Loucy (cell line): Measurements from ENCODE around the gene CFHR4.

Experiments
- H2AFZ ChIP-seq: fragments of 200-600 bp; sonication (generic); 2 replicates; pipeline ENCODE4 v1.6.0; 2016; ENCODE audit warnings: antibody characterized with exemption, mild to moderate bottlenecking, low read length, moderate library complexity
- H3F3A ChIP-seq: fragments of 200-600 bp; 2 replicates; pipeline ENCODE4 v1.6.0; 2016; ENCODE audit warnings: antibody characterized with exemption, low read depth, mild to moderate bottlenecking
- H3K27me3 ChIP-seq: fragments of 200-600 bp; sonication (generic); 2 replicates; pipeline ENCODE4 v1.6.1; 2014; ENCODE audit warnings: low read length, mild to moderate bottlenecking; ENCODE audit not compliant: insufficient read depth, poor library complexity, severe bottlenecking
- H3K36me3 ChIP-seq: fragments of 200-600 bp; sonication (generic); 2 replicates; pipeline ENCODE4 v1.6.1; 2016; ENCODE audit warnings: low read length; ENCODE audit not compliant: insufficient read depth
- H3K4me1 ChIP-seq: fragments of 200-600 bp; sonication (generic); 2 replicates; pipeline ENCODE4 v1.5.1; 2014; ENCODE audit warnings: low read length, mild to moderate bottlenecking; ENCODE audit not compliant: insufficient read depth, poor library complexity, severe bottlenecking
- H3K4me2 ChIP-seq: fragments of 200-600 bp; sonication (generic); 2 replicates; pipeline ENCODE4 v1.6.0; 2014; ENCODE audit warnings: antibody characterized with exemption, low read length, low read depth, mild to moderate bottlenecking; ENCODE audit not compliant: poor library complexity, severe bottlenecking
- H3K4me3 ChIP-seq: fragments of 200-600 bp; sonication (generic); 2 replicates; pipeline ENCODE4 v1.5.1; 2014; ENCODE audit warnings: low read length, mild to moderate bottlenecking, mixed read lengths; ENCODE audit not compliant: poor library complexity, severe bottlenecking
- H3K79me2 ChIP-seq: fragments of 200-600 bp; sonication (generic); 2 replicates; pipeline ENCODE4 v1.6.1; 2014; ENCODE audit warnings: low read length; ENCODE audit not compliant: insufficient read depth
- H3K9ac ChIP-seq: fragments of 200-600 bp; sonication (generic); 2 replicates; pipeline ENCODE4 v1.6.0; 2014; ENCODE audit warnings: mild to moderate bottlenecking, low read depth, low read length, moderate library complexity; ENCODE audit not compliant: poor library complexity, severe bottlenecking
- H3K9me2 ChIP-seq: fragments of 200-600 bp; sonication (generic); replicated peaks from 2 replicates; pipeline ENCODE4 v1.6.1; 2016; ENCODE audit warnings: low read depth, low read length, mixed read lengths
- H3K9me3 ChIP-seq: fragments of 200-600 bp; sonication (generic); 2 replicates; pipeline ENCODE4 v1.6.1; 2014; ENCODE audit warnings: mild to moderate bottlenecking, antibody characterized with exemption, low read length, low read depth; ENCODE audit not compliant: insufficient read depth
- H4K20me1 ChIP-seq: fragments of 200-600 bp; sonication (generic); 2 replicates; pipeline ENCODE4 v1.6.0; 2014; ENCODE audit warnings: antibody characterized with exemption, low read length, mild to moderate bottlenecking; ENCODE audit not compliant: insufficient read depth, poor library complexity, severe bottlenecking
- CTCF ChIP-seq: fragments of 200-600 bp; sonication (generic); conservative IDR thresholded peaks from 2 replicates; pipeline ENCODE4 v1.5.1; 2014; ENCODE audit warnings: mild to moderate bottlenecking, antibody characterized with exemption, low read length
- EZH2phosphoT487 ChIP-seq: fragments of 200-600 bp; IDR thresholded peaks from 2 replicates; pipeline ENCODE4 v1.6.1; 2018; ENCODE audit warnings: antibody characterized with exemption, mild to moderate bottlenecking, moderate library complexity, borderline replicate concordance

The CFHR4 gene

GRCh38 chr1:196857188-196857587 is 30.7 kb upstream of the CFHR4 start:
- no peaks in the 10 kb centered on the region for H4K20me1 ChIP-seq
- no peak overlapping the region for H3K4me3 ChIP-seq
- H3K9me3 ChIP-seq, result no peaks in the 10 kb centered on the region
- no peaks in the 10 kb centered on the region for H3F3A ChIP-seq
- H3K4me1 ChIP-seq, result no peaks in the 10 kb centered on the region
- H3K27me3 ChIP-seq, result no peaks in the 10 kb centered on the region
- TF ChIP-seq EZH2phosphoT487, result no peak
- TF ChIP-seq CTCF, result no peak
- no peaks in the 10 kb centered on the region for H3K9me2 ChIP-seq
- H3K4me2 ChIP-seq, result no peak overlapping the region
- H3K79me2 ChIP-seq, result no peaks in the 10 kb centered on the region
- H3K9ac ChIP-seq, result no peak overlapping the region
- H3K36me3 ChIP-seq, result no peaks in the 10 kb centered on the region
- no peak overlapping the region for H2AFZ ChIP-seq

- Histone ChIP-seq H3F3A (no peaks in the 10 kb centered on the region), H3K36me3 (no peaks in the 10 kb centered on the region), H2AFZ (no peak overlapping the region), H3K27me3 (no peaks in the 10 kb centered on the region), H3K9me3 (no peaks in the 10 kb centered on the region), H3K4me1 (no peaks in the 10 kb centered on the region), H3K9me2 (no peaks in the 10 kb centered on the region), H4K20me1 (no peaks in the 10 kb centered on the region), H3K4me3 (no peak overlapping the region), H3K4me2 (no peak overlapping the region), H3K79me2 (no peaks in the 10 kb centered on the region), H3K9ac (no peak overlapping the region)
- TF ChIP-seq EZH2phosphoT487, result no peak
- TF ChIP-seq CTCF, result no peak
These were observed 29.0 kb upstream of the CFHR4 start for GRCh38 chr1:196858811-196859210.

GRCh38 chr1:196860323-196860884 is 27.4 kb upstream of the CFHR4 start:
- H3K4me1 ChIP-seq, result no peaks in the 10 kb centered on the region
- H2AFZ ChIP-seq, result no peak overlapping the region
- H3K27me3 ChIP-seq, result no peaks in the 10 kb centered on the region
- no peaks in the 10 kb centered on the region for H3K9me2 ChIP-seq
- no peak for TF ChIP-seq CTCF
- no peak for TF ChIP-seq EZH2phosphoT487
- no peaks in the 10 kb centered on the region for H3K79me2 ChIP-seq
- no peaks in the 10 kb centered on the region for H3K36me3 ChIP-seq
- no peaks in the 10 kb centered on the region for H3K9me3 ChIP-seq
- no peaks in the 10 kb centered on the region for H3F3A ChIP-seq
- H3K4me3 ChIP-seq, result no peak overlapping the region
- no peaks in the 10 kb centered on the region for H4K20me1 ChIP-seq
- H3K9ac ChIP-seq, result no peak overlapping the region
- H3K4me2 ChIP-seq, result no peak overlapping the region
